ENCODE results near the gene LRRC70.

The LRRC70 gene

GRCh38 chr5:62574599-62574998 lies 4.0 kb upstream of the LRRC70 start:
- no peak for DNase-seq (ENCODE audit: low spot score)

GRCh38 chr5:62575066-62575465 lies 3.6 kb upstream of the LRRC70 start:
- no peak for DNase-seq (ENCODE audit: low spot score)

- no peak for DNase-seq (ENCODE audit: low spot score)
Measured at GRCh38 chr5:62575489-62575888, 3.1 kb upstream of the LRRC70 start.

GRCh38 chr5:62576570-62577170 lies 1.9 kb upstream of the LRRC70 start:
- DNase-seq (ENCODE audit: low spot score) = no peak

DNA sequence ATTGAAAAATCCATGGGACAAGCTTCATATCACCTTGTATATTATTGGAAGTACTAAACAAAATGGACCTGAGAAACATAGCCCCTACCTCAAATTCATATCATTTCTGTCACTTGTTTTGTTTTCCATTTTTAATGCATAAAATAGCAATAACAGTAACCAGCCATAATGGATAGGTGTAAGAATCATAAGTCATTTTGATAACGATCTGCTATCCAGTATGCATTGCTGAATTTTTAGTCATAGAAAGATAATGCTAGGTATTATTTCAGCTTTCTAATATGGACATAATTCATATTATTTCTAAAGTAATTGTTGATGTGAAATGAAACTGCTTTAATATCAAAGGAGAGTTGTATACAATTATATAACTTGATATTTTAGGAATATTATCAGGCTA lies 1.1 kb upstream of the LRRC70 start:
- no peak for DNase-seq (ENCODE audit: low spot score)

DNA sequence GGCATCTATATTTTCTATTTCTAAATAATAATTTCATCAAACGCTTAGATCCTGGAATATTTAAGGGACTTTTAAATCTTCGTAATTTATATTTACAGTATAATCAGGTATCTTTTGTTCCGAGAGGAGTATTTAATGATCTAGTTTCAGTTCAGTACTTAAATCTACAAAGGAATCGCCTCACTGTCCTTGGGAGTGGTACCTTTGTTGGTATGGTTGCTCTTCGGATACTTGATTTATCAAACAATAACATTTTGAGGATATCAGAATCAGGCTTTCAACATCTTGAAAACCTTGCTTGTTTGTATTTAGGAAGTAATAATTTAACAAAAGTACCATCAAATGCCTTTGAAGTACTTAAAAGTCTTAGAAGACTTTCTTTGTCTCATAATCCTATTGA lies 1.1 kb downstream of the LRRC70 start:
- no peak for DNase-seq (ENCODE audit: low spot score)

- DNase-seq (ENCODE audit: low spot score) = no peak
Measured at GRCh38 chr5:62581836-62582597, 3.4 kb downstream of the LRRC70 start.

GRCh38 chr5:62584391-62584790 lies 5.8 kb downstream of the LRRC70 start:
- DNase-seq (ENCODE audit: low spot score) = no peak

GRCh38 chr5:62585306-62585705 lies 6.7 kb downstream of the LRRC70 start:
- no peak for DNase-seq (ENCODE audit: low spot score)

DNA sequence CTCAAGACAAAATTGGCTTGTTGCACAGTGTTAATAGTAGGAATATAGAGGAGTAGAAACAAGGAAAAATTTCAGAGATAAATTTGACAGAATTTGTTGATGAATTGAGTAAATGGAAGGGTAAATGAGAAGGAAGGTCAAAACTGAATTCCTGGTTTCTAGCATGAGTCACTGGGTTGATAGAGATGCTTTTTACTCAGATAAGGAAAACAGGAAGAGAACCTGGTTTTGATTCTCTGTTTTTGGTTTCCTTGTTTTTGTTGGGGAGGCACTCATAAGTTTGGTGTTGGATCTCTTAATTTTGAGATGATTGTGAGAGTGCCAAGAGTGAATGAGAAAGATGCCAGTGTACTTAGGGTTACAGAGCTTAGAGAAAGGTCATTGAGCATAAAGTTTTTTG lies 7.1 kb downstream of the LRRC70 start:
- DNase-seq (ENCODE audit: low spot score) = no peak

GRCh38 chr5:62587737-62588136 lies 9.1 kb downstream of the LRRC70 start:
- DNase-seq (ENCODE audit: low spot score) = no peak

DNA sequence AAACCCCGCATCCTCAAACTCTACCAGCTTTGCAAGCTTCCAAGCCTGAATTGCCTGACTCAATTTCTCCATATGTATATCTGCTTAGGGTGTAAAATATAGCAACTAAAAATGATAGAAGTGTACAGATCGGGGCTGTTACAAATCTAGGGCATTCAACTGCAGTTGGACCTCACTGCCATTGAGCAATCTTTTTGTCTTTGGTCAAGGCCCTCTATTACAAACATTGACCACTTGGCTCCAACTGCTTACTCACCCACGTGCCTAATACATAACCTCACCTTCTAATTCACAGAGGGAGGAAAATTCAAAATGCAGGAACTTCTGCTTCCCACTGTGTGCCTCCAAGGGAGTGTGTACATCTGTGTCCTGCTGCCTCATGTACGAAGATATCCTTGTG lies 10.0 kb downstream of the LRRC70 start:
- no peak for DNase-seq (ENCODE audit: low spot score)

GRCh38 chr5:62589504-62589903 lies 10.9 kb downstream of the LRRC70 start:
- no peak for DNase-seq (ENCODE audit: low spot score)

DNA sequence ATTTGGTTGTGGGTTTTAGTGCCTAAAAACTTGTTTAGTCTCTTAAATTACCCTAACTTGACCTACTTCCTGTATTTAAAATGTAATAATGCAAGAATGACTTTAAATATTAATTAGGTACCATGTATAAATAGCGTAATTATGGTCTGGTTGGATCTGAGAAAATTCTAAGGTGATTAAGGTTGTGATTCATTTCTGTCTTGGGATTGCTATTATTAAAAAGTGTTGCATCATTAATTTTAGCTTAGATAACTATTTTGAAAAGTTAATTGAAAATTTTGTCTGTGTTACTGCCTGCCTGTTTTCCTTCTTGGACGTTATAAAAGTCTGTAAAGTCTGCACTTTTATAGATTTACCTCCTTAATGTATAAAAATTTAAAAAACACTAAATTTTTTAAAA lies 11.8 kb downstream of the LRRC70 start:
- DNase-seq (ENCODE audit: low spot score) = no peak

- DNase-seq (ENCODE audit: low spot score) = no peak
Measured at GRCh38 chr5:62592558-62592957, 13.9 kb downstream of the LRRC70 start.

DNA sequence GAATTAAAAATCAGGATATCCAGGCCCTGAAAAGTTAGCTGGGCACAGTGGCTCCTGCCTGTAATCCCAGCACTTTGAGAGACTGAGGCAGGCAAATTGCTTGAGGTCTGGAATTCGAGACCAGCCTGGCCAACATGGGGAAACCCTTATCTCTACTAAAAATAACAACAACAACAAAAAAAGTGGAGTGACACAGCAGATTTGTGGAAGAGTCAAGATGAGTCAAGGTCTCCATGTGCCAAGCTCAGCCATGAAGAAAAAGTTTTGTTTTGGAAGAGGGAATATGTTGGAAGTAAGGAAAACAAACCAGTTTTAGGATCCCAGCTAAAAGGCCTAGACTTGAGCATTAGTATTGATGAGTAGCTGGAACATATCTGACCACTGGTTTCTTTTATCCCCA lies 14.7 kb downstream of the LRRC70 start:
- no peak for DNase-seq (ENCODE audit: low spot score)

DNA sequence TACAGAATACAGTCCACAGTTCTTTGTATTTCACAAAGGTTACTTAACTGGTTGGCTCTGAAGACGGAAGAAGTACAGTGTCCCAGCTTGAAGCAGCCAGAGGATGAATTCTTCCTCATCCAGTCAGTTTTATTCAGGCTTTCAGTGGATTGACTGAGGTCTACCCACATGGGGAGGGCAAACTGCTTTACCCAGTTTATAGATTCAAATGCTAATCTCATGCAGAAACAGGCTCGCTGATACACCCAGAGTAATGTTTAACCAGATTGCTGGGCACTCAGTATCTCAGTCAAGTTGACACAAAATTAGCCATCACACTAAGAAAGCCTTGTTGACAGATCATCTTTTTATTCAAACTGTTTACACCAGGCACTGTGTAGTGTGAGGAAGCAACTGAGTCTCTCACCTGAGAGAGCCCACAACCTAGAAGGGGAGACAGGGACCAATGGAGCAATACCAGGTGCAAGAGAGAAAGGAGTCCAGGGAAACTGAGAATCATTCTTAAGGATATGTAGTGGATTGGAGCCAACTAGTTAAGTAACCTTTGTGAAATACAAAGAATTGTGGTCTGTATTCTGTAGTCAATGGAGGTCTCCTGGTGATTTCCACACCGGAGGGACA lies 15.9 kb downstream of the LRRC70 start:
- DNase-seq (ENCODE audit: low spot score) = no peak

DNA sequence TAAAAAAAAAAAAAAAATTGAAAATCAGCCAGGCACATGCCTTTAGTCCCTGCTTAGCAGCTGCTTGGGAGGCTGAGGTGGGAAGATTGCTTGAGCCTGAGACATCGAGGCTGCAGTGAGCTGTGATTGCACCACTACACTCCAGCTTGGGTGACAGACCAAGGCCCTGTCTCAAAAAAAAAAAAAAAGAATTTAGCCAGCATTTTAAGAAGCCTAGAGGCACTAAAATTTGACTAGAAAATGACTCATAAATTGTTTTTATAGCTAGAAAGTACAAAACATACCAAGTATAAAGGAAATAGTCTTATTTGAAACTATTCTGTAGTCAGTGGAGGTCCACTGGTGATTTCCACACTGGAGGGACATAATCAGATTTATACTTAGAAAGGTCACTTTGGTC lies 17.5 kb downstream of the LRRC70 start:
- no peak for DNase-seq (ENCODE audit: low spot score)

GRCh38 chr5:62596691-62597090 lies 18.1 kb downstream of the LRRC70 start:
- no peak for DNase-seq (ENCODE audit: low spot score)

DNA sequence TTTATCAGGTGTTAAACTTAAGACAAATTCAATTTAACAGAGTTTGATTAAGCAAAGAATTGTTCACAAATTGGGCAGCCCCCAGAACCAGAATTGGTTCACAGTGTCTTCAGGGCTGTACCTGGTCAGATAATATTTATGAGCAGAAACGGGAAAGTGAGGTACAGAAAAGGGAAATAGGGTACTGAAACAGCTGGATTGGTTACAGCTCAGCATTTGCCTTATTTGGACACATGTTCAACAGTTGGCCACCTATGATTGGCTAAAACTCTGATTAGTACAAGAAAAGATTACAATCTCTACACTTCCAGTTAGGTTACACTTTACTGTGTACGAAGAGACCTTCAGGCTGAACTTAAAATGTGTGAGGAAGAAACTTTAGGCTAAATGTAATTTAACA lies 18.7 kb downstream of the LRRC70 start:
- DNase-seq (ENCODE audit: low spot score) = no peak

GRCh38 chr5:62600560-62601252 lies 22.1 kb downstream of the LRRC70 start:
- no peak for DNase-seq (ENCODE audit: low spot score)

GRCh38 chr5:62603934-62604333 lies 25.3 kb downstream of the LRRC70 start:
- DNase-seq (ENCODE audit: low spot score) = no peak

GRCh38 chr5:62605638-62606037 lies 27.0 kb downstream of the LRRC70 start:
- DNase-seq (ENCODE audit: low spot score) = no peak
